SK-N-SH (cell line): Measurements from ENCODE around the gene LHFPL6. TPM values are rescaled to one million over a fixed set of nuclear protein-coding genes. Genes with fewer than 3 reads are reported as not detected.

ENCODE experiments used
- CTCF ChIA-PET: fragments of 300-600, 350-600 bp; formaldehyde crosslinking; extraction: SDS; loops from one replicate; lab custom pipeline; 2021; lab: Yijun Ruan, JAX
- POLR2A ChIA-PET: fragments of 350-600 bp; sonication (Branson Sonifier 250); formaldehyde crosslinking; extraction: SDS; loops from one replicate; lab custom pipeline; 2020; ENCODE audit warnings: antibody characterized with exemption, inconsistent platforms; lab: Yijun Ruan, JAX
- DNase-seq: peaks from one replicate; pipeline ENCODE4 v3.0.0; 2012
- H2AFZ ChIP-seq: fragments of 200-600 bp; sonication (generic); 2 replicates; pipeline ENCODE4 v1.8.1; 2016; ENCODE audit warnings: antibody characterized with exemption, mild to moderate bottlenecking, low read depth
- H3F3A ChIP-seq: fragments of 200-600 bp; sonication (generic); replicated peaks from 2 replicates; pipeline ENCODE3; 2016; ENCODE audit warnings: antibody characterized with exemption, mild to moderate bottlenecking; ENCODE audit not compliant: insufficient read depth
- H3K27ac ChIP-seq, 2 experiments: fragments of 200-500 bp in 1 of 2; fragments of 200-600 bp in 1 of 2; sonication (Bioruptor generic) in 1 of 2; sonication (generic), shearing (Covaris generic) in 1 of 2; 2 replicates each; pipeline versions ENCODE4 v1.5.1 to v1.6.1; 2014 to 2016; ENCODE audit warnings: low read depth in 2 of 2, inconsistent platforms in 1 of 2, low read length in 1 of 2, mild to moderate bottlenecking in 1 of 2, mixed read lengths in 1 of 2
- H3K27me3 ChIP-seq: fragments of 200-600 bp; sonication (generic), shearing (Covaris generic); 2 replicates; pipeline ENCODE4 v1.6.1; 2016; ENCODE audit warnings: mixed run types; ENCODE audit not compliant: insufficient read depth
- H3K36me3 ChIP-seq, 2 experiments: fragments of 200-500 bp in 1 of 2; fragments of 200-600 bp in 1 of 2; sonication (Bioruptor generic) in 1 of 2; sonication (generic) in 1 of 2; replicated peaks in 1 of 2; 2 replicates each; pipeline versions ENCODE3 to v1.5.1; 2014 to 2016; ENCODE audit warnings: low read length in 1 of 2, mild to moderate bottlenecking in 1 of 2; ENCODE audit not compliant: insufficient read depth in 2 of 2, control insufficient read depth in 1 of 2
- H3K4me1 ChIP-seq, 2 experiments: fragments of 200-500 bp in 1 of 2; fragments of 200-600 bp in 1 of 2; sonication (Bioruptor generic) in 1 of 2; sonication (generic), shearing (Covaris generic) in 1 of 2; 2 replicates each; pipeline versions ENCODE4 v1.5.1 to v1.6.1; 2014 to 2016; ENCODE audit warnings: low read depth in 1 of 2, low read length in 1 of 2, mixed run types in 1 of 2; ENCODE audit not compliant: insufficient read depth in 2 of 2, control insufficient read depth in 1 of 2
- H3K4me2 ChIP-seq: fragments of 200-600 bp; sonication (generic), shearing (Covaris generic); 2 replicates; pipeline ENCODE4 v1.6.1; 2017; ENCODE audit warnings: mixed run types
- H3K4me3 ChIP-seq, 2 experiments: fragments of 200-500 bp in 1 of 2; fragments of 200-600 bp in 1 of 2; sonication (Bioruptor generic) in 1 of 2; sonication (generic), shearing (Covaris generic) in 1 of 2; 2 replicates each; pipeline versions ENCODE4 v1.5.1 to v1.8.1; 2014 to 2016; ENCODE audit warnings: low read depth in 2 of 2, inconsistent platforms in 1 of 2, low read length in 1 of 2, mild to moderate bottlenecking in 1 of 2, mixed read lengths in 1 of 2, moderate library complexity in 1 of 2
- H3K79me2 ChIP-seq: fragments of 200-600 bp; sonication (generic); 2 replicates; pipeline ENCODE4 v1.8.1; 2017; ENCODE audit warnings: mild to moderate bottlenecking; ENCODE audit not compliant: insufficient read depth
- H3K9ac ChIP-seq: fragments of 200-600 bp; sonication (generic); 2 replicates; pipeline ENCODE4 v1.6.1; 2017; ENCODE audit warnings: mixed run types
- H3K9me2 ChIP-seq: fragments of 200-600 bp; sonication (generic); 2 replicates; pipeline ENCODE4 v1.6.1; 2017; ENCODE audit warnings: mixed run types
- H3K9me3 ChIP-seq: fragments of 200-600 bp; sonication (generic); 2 replicates; pipeline ENCODE4 v1.6.1; 2017; ENCODE audit warnings: mixed run types, mild to moderate bottlenecking, moderate library complexity
- H4K20me1 ChIP-seq: fragments of 200-600 bp; sonication (generic); 2 replicates; pipeline ENCODE4 v1.6.1; 2017; ENCODE audit warnings: mild to moderate bottlenecking, mixed run types; ENCODE audit not compliant: insufficient read depth
- CHD2 ChIP-seq: fragments of 150-350 bp; IDR thresholded peaks from 2 replicates; pipeline ENCODE4 v1.6.1; 2018; ENCODE audit warnings: low read length; ENCODE audit not compliant: partially characterized antibody
- ELF1 ChIP-seq: IDR thresholded peaks from 2 replicates; pipeline ENCODE4 v1.4.0; 2012
- EP300 ChIP-seq, 2 experiments: IDR thresholded peaks; 2 replicates each; pipeline versions ENCODE4 v1.4.0 to v1.6.1; 2012; ENCODE audit warnings: borderline replicate concordance in 1 of 2, low read depth in 1 of 2, low read length in 1 of 2
- EZH2phosphoT487 ChIP-seq: fragments of 200-600 bp; sonication (generic); IDR thresholded peaks from 2 replicates; pipeline ENCODE4 v1.6.1; 2017; ENCODE audit warnings: low read depth, mixed run types, mild to moderate bottlenecking, antibody characterized with exemption, moderate library complexity, borderline replicate concordance
- FOSL2 ChIP-seq: IDR thresholded peaks from 2 replicates; pipeline ENCODE4 v1.4.0; 2012; ENCODE audit warnings: low read depth, mild to moderate bottlenecking, moderate library complexity, borderline replicate concordance
- FOXJ3 ChIP-seq: sonication (generic); formaldehyde crosslinking; IDR thresholded peaks from 2 replicates; pipeline ENCODE4 v1.5.1; 2020; ENCODE audit warnings: mild to moderate bottlenecking, missing genetic modification reagents
- GABPA ChIP-seq: IDR thresholded peaks from 2 replicates; pipeline ENCODE4 v1.4.0; 2012; ENCODE audit warnings: low read depth, mild to moderate bottlenecking
- GATA2 ChIP-seq: sonication (generic); formaldehyde crosslinking; IDR thresholded peaks from 2 replicates; pipeline ENCODE4 v1.5.0; 2020; ENCODE audit warnings: mild to moderate bottlenecking, missing genetic modification reagents
- JUND ChIP-seq: IDR thresholded peaks from 2 replicates; pipeline ENCODE4 v1.4.0; 2012
- MEF2A ChIP-seq: IDR thresholded peaks from 2 replicates; pipeline ENCODE4 v1.4.0; 2012; ENCODE audit warnings: low read depth, borderline replicate concordance
- MXI1 ChIP-seq: IDR thresholded peaks from 2 replicates; pipeline ENCODE4 v1.6.1; 2012; ENCODE audit warnings: mild to moderate bottlenecking, low read depth, low read length, improper control_type of control experiment
- NFIC ChIP-seq: IDR thresholded peaks from 2 replicates; pipeline ENCODE4 v1.4.0; 2012; ENCODE audit warnings: borderline replicate concordance
- RAD21 ChIP-seq: IDR thresholded peaks from 2 replicates; pipeline ENCODE4 v1.6.1; 2012; ENCODE audit warnings: mild to moderate bottlenecking, low read length
- RCOR1 ChIP-seq: fragments of 150-350 bp; IDR thresholded peaks from 2 replicates; pipeline ENCODE4 v1.6.1; 2017; ENCODE audit warnings: antibody characterized with exemption, low read length
- RFX5 ChIP-seq: IDR thresholded peaks from 2 replicates; pipeline ENCODE4 v1.6.1; 2012; ENCODE audit warnings: mild to moderate bottlenecking, improper control_type of control experiment, low read length
- SIN3A ChIP-seq: IDR thresholded peaks from 2 replicates; pipeline ENCODE4 v1.6.1; 2012; ENCODE audit warnings: low read depth, mild to moderate bottlenecking, low read length, moderate library complexity, borderline replicate concordance
- SMC3 ChIP-seq: IDR thresholded peaks from 2 replicates; pipeline ENCODE4 v1.6.1; 2012; ENCODE audit warnings: low read depth, low read length, improper control_type of control experiment
- YY1 ChIP-seq: IDR thresholded peaks from 2 replicates; pipeline ENCODE4 v1.4.0; 2012; ENCODE audit warnings: low read depth, mild to moderate bottlenecking
- WGBS: methylation state at CpG from one replicate; pipeline ENCODE4 v1.1.6; 2017; ENCODE audit warnings: low lambda C conversion rate; 5-methylcytosine and 5-hydroxymethylcytosine counted together
- polyA plus RNA-seq, 3 experiments: library from polyadenylated mRNA; depleted of rRNA; stranded (reverse); fragments of >200 nt; gene quantifications; 2 replicates each; pipeline ENCODE4 v1.2.3, GENCODE V29; 2012
- TF ChIP-seq, protein P1 (sequence below): IDR thresholded peaks from 2 replicates; pipeline ENCODE4 v1.4.0; 2012; ENCODE audit warnings: low read depth
- TF ChIP-seq, protein P2 (sequence below): IDR thresholded peaks from 2 replicates; pipeline ENCODE4 v1.6.1; 2012; ENCODE audit warnings: mild to moderate bottlenecking, low read depth, low read length, moderate library complexity
- TF ChIP-seq, protein P3 (sequence below): fragments of 150-350 bp; IDR thresholded peaks from 2 replicates; pipeline ENCODE4 v1.6.1; 2016; ENCODE audit warnings: mild to moderate bottlenecking, low read depth, low read length

The LHFPL6 gene
- polyA plus RNA-seq, 1 of the 3 experiments (the other 2 are of a cell fraction), result 22.2 TPM

DNA sequence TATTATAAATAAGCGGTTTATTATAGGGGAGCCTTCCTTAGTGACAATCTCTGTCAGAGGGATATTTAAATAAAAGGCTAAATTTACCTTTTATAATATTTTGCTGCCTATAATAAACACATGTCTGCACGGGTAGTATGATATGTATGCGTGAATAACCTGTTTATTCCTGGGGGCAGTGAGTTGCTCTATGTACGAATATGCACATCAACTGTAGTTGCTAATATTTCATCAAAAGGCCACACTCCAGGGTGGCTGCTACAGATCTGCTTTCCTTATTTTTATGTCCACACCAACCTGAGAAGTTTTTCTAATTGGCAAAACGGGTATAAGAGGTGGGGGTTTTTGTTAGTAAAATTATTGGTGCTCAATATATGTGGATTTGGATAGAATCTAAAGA is 192.0 kb downstream of the LHFPL6 start:
- POLR2A ChIA-PET, result no interaction called here
- no peaks in the 10 kb centered on the region for H3K27me3 ChIP-seq
- no peaks in the 10 kb centered on the region for H3K36me3 ChIP-seq
- H3K9me2 ChIP-seq, result no peaks in the 10 kb centered on the region
- no peak overlapping the region for H2AFZ ChIP-seq
- H3K4me3 ChIP-seq, result no peak overlapping the region
- 71% methylated on average over 5 of the region's 5 CpGs for WGBS
- DNase-seq, result no peak
- H3K9me3 ChIP-seq, result no peaks in the 10 kb centered on the region
- H3K4me1 ChIP-seq, result no peaks in the 10 kb centered on the region; a peak in 3 of 4 replicates
- CTCF ChIA-PET, result interaction anchor here (1.5 kb wide), 1 partner anchor 205 kb away, joined by 4 read pairs; no protein-coding TSS in a partner anchor
- no peaks in the 10 kb centered on the region for H3F3A ChIP-seq
- H4K20me1 ChIP-seq, result no peaks in the 10 kb centered on the region
- no peak for TF ChIP-seq RCOR1
- TF ChIP-seq FOXJ3 (CRISPR knock-in tag), result no peak
- no peak for TF ChIP-seq MXI1
- TF ChIP-seq, protein P1, sequence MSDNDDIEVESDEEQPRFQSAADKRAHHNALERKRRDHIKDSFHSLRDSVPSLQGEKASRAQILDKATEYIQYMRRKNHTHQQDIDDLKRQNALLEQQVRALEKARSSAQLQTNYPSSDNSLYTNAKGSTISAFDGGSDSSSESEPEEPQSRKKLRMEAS, result no peak
- no peak for TF ChIP-seq EP300 (IDR thresholded peaks at IDR 0.05; ENCODE audit: borderline replicate concordance in 1 of 2, low read depth in 1 of 2, low read length in 1 of 2)
- TF ChIP-seq MEF2A, result no peak
- TF ChIP-seq ELF1, result no peak
- TF ChIP-seq EZH2phosphoT487, result no peak
- no peak for TF ChIP-seq GATA2 (CRISPR knock-in tag)
- no peak for TF ChIP-seq YY1
- TF ChIP-seq CHD2, result no peak
- no peak overlapping the region for H3K9ac ChIP-seq
- H3K79me2 ChIP-seq, result no peaks in the 10 kb centered on the region
- no peak overlapping the region for H3K4me2 ChIP-seq
- H3K27ac ChIP-seq, result no peak overlapping the region

DNA sequence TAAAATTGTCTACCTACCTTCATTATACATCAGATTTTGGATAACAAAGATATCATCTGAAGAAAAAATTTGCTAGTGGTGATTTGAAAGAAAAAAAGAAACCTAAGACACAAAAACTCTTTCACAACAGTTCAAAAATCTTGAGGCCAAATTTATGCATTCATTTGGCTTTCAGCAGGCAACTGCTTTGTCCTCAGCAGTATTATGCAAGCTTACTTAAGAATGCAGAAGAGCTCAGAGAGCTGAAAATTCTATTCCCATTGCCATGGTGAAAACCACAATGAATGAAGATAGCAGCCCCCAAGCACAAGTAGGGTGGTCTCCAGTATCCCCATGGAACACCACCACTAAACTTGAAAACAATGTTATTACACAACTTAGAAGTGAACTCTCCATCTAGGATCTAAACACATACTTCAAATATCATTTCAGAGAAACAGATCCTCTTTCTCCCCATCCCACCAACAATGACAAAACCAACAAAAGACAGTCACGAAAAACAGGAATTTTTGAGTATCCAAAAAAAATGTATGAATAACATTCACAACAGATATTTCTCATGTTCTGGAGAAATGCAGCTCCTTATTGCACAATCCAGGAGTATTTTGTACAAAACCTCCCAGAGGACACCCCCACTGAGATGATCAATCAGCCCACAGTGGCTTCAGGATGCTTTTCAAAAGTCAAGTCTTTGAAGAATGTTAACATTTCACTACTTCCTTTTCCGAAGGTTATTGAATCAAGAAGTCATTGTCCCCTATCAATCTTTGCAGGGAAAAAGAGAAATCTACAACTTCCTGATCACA is 192.7 kb downstream of the LHFPL6 start:
- Histone ChIP-seq H3K4me1 (peaks cover 0 to 4% of the 10 kb centered on the region in 2 experiments; a peak in 3 of 4 replicates), H3K9ac (no peak overlapping the region), H3K36me3 (no peaks in the 10 kb centered on the region), H4K20me1 (no peaks in the 10 kb centered on the region), H3K79me2 (no peaks in the 10 kb centered on the region), H3K4me3 (no peak overlapping the region), H2AFZ (no peak overlapping the region), H3K27me3 (no peaks in the 10 kb centered on the region), H3K27ac (no peak overlapping the region), H3K4me2 (no peak overlapping the region), H3F3A (no peaks in the 10 kb centered on the region), H3K9me3 (no peaks in the 10 kb centered on the region), H3K9me2 (no peaks in the 10 kb centered on the region)
- POLR2A ChIA-PET, result no interaction called here
- WGBS, result 83% methylated on average over 2 of the region's 2 CpGs
- CTCF ChIA-PET, result interaction anchor here (0.7 to 2.1 kb wide), 2 partner anchors 202 to 206 kb away, joined by 3 to 8 read pairs; no protein-coding TSS in a partner anchor
- DNase-seq, result no peak
- TF ChIP-seq RCOR1 (no peak), FOXJ3 (CRISPR knock-in tag) (no peak), GABPA (no peak), RFX5 (no peak), SMC3 (no peak), EZH2phosphoT487 (no peak), NFIC (no peak), RAD21 (no peak), CHD2 (no peak), ELF1 (no peak), SIN3A (no peak), JUND (no peak), FOSL2 (no peak)
- TF ChIP-seq, protein P2, sequence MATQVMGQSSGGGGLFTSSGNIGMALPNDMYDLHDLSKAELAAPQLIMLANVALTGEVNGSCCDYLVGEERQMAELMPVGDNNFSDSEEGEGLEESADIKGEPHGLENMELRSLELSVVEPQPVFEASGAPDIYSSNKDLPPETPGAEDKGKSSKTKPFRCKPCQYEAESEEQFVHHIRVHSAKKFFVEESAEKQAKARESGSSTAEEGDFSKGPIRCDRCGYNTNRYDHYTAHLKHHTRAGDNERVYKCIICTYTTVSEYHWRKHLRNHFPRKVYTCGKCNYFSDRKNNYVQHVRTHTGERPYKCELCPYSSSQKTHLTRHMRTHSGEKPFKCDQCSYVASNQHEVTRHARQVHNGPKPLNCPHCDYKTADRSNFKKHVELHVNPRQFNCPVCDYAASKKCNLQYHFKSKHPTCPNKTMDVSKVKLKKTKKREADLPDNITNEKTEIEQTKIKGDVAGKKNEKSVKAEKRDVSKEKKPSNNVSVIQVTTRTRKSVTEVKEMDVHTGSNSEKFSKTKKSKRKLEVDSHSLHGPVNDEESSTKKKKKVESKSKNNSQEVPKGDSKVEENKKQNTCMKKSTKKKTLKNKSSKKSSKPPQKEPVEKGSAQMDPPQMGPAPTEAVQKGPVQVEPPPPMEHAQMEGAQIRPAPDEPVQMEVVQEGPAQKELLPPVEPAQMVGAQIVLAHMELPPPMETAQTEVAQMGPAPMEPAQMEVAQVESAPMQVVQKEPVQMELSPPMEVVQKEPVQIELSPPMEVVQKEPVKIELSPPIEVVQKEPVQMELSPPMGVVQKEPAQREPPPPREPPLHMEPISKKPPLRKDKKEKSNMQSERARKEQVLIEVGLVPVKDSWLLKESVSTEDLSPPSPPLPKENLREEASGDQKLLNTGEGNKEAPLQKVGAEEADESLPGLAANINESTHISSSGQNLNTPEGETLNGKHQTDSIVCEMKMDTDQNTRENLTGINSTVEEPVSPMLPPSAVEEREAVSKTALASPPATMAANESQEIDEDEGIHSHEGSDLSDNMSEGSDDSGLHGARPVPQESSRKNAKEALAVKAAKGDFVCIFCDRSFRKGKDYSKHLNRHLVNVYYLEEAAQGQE, result no peak
- TF ChIP-seq, protein P3, sequence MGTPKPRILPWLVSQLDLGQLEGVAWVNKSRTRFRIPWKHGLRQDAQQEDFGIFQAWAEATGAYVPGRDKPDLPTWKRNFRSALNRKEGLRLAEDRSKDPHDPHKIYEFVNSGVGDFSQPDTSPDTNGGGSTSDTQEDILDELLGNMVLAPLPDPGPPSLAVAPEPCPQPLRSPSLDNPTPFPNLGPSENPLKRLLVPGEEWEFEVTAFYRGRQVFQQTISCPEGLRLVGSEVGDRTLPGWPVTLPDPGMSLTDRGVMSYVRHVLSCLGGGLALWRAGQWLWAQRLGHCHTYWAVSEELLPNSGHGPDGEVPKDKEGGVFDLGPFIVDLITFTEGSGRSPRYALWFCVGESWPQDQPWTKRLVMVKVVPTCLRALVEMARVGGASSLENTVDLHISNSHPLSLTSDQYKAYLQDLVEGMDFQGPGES, result no peak
